Calu3 (cell line): ENCODE results near the gene SLC39A9. TPM values are rescaled to one million over a fixed set of nuclear protein-coding genes. Genes with fewer than 3 reads are reported as not detected.

Experiments used
- BruUV-seq: library from RNA; stranded (reverse); fragments of 400-500 nt; replicated peaks from 2 replicates; lab custom pipeline; 2021; lab: Mats Ljungman, UMichigan
- CTCF ChIA-PET: fragments of 300-600 bp; sonication (Branson Sonifier 250); formaldehyde crosslinking; loops from one replicate; lab custom pipeline; 2022; ENCODE audit warnings: antibody characterized with exemption; lab: Charles Lee
- DNase-seq: peaks from one replicate; pipeline ENCODE4 v3.0.0; 2022
- H3K27ac Mint-ChIP-seq: one replicate; pipeline ENCODE4 v1.8.0; 2022; ENCODE audit warnings: mixed read lengths; ENCODE audit not compliant: unreplicated experiment
- H3K27me3 Mint-ChIP-seq: one replicate; pipeline ENCODE4 v1.8.0; 2022; ENCODE audit warnings: mixed read lengths; ENCODE audit not compliant: unreplicated experiment
- H3K36me3 Mint-ChIP-seq: one replicate; pipeline ENCODE4 v1.8.0; 2022; ENCODE audit warnings: mild to moderate bottlenecking, moderate library complexity, mixed read lengths; ENCODE audit not compliant: insufficient read depth, unreplicated experiment
- H3K4me1 Mint-ChIP-seq: one replicate; pipeline ENCODE4 v1.8.0; 2022; ENCODE audit warnings: mild to moderate bottlenecking, low read depth, mixed read lengths; ENCODE audit not compliant: unreplicated experiment
- H3K4me3 Mint-ChIP-seq: one replicate; pipeline ENCODE4 v1.8.0; 2022; ENCODE audit warnings: mild to moderate bottlenecking, low read depth, moderate library complexity, mixed read lengths; ENCODE audit not compliant: unreplicated experiment
- H3K9me3 Mint-ChIP-seq: one replicate; pipeline ENCODE4 v1.8.0; 2022; ENCODE audit warnings: low read depth, mixed read lengths; ENCODE audit not compliant: unreplicated experiment
- intact Hi-C: fragments of 100-400 bp; cut with micrococcal nuclease; formaldehyde crosslinking; loops from one replicate; pipeline ENCODE4 v1.10.0; 2022; ENCODE audit not compliant: unreplicated experiment
- total RNA-seq: library from RNA; stranded (reverse); gene quantifications from 2 replicates; pipeline ENCODE4 v1.2.3, GENCODE V29; 2022
- TF ChIP-seq, protein P1 (sequence below): fragments of 200-600 bp; IDR thresholded peaks from one replicate; pipeline ENCODE4 v1.8.0; 2022; ENCODE audit warnings: antibody characterized with exemption; ENCODE audit not compliant: unreplicated experiment

SLC39A9 gene
- total RNA-seq, 1 experiment from 2014 or later, result 94.7 TPM

- CTCF ChIA-PET, result no interaction called here
- DNase-seq, result no peak
- BruUV-seq, result no TSS peak
- Mint-ChIP-seq H3K27ac (no peak overlapping the region), H3K4me3 (no peak overlapping the region), H3K4me1 (peaks cover 17% of the 10 kb centered on the region), H3K9me3 (no peaks in the 10 kb centered on the region), H3K36me3 (peaks cover 16% of the 10 kb centered on the region), H3K27me3 (no peaks in the 10 kb centered on the region)
- intact Hi-C loops, result loop anchor here (5.0 kb wide), 1 partner anchor 142 kb away; the partner anchor contains the start of gene GALNT16
- TF ChIP-seq, protein P1, sequence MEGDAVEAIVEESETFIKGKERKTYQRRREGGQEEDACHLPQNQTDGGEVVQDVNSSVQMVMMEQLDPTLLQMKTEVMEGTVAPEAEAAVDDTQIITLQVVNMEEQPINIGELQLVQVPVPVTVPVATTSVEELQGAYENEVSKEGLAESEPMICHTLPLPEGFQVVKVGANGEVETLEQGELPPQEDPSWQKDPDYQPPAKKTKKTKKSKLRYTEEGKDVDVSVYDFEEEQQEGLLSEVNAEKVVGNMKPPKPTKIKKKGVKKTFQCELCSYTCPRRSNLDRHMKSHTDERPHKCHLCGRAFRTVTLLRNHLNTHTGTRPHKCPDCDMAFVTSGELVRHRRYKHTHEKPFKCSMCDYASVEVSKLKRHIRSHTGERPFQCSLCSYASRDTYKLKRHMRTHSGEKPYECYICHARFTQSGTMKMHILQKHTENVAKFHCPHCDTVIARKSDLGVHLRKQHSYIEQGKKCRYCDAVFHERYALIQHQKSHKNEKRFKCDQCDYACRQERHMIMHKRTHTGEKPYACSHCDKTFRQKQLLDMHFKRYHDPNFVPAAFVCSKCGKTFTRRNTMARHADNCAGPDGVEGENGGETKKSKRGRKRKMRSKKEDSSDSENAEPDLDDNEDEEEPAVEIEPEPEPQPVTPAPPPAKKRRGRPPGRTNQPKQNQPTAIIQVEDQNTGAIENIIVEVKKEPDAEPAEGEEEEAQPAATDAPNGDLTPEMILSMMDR, result no peak
Observed at GRCh38 chr14:69404478-69404877, 6.0 kb downstream of the SLC39A9 start.

- DNase-seq, result no peak
- Mint-ChIP-seq H3K4me3 (no peak overlapping the region), H3K36me3 (peaks cover 12% of the 10 kb centered on the region), H3K9me3 (no peaks in the 10 kb centered on the region), H3K27me3 (no peaks in the 10 kb centered on the region), H3K27ac (no peak overlapping the region), H3K4me1 (peaks cover 16% of the 10 kb centered on the region)
- no TSS peak for BruUV-seq
- TF ChIP-seq, protein P1, result no peak
- intact Hi-C loops, result loop anchor here (5.0 kb wide), 1 partner anchor 143 kb away; the partner anchor contains the start of gene GALNT16
- CTCF ChIA-PET, result no interaction called here
Observed at GRCh38 chr14:69404883-69405282, 6.4 kb downstream of the SLC39A9 start.

DNA sequence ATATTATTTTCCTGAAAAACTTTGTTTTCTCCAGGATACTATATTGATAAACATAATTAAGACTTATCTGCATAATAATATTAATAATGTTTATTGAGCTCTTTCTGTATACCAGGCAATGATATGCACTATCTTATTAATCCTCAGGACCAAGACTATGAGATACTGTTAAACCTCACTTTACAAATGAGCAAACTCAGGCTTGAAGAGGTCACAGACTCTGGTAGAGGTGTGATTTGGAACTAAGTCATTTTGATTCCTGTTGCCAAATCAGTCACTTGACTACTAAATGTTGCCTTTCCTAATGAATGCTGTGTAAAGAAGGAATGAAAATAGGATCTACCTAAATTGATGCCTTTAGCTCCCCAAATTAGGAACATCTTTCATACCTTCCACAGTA is 7.3 kb downstream of the SLC39A9 start:
- H3K4me1 Mint-ChIP-seq, result peaks cover 8% of the 10 kb centered on the region
- no peaks in the 10 kb centered on the region for H3K27me3 Mint-ChIP-seq
- no TSS peak for BruUV-seq
- no peak overlapping the region for H3K27ac Mint-ChIP-seq
- DNase-seq, result no peak
- no peaks in the 10 kb centered on the region for H3K9me3 Mint-ChIP-seq
- H3K4me3 Mint-ChIP-seq, result no peak overlapping the region
- intact Hi-C loops, result no loop called here
- TF ChIP-seq, protein P1, result no peak
- CTCF ChIA-PET, result interaction anchor here (0.9 kb wide), 1 partner anchor 175 kb away, joined by 3 read pairs; no protein-coding TSS in a partner anchor
- peaks cover 3% of the 10 kb centered on the region for H3K36me3 Mint-ChIP-seq

DNA sequence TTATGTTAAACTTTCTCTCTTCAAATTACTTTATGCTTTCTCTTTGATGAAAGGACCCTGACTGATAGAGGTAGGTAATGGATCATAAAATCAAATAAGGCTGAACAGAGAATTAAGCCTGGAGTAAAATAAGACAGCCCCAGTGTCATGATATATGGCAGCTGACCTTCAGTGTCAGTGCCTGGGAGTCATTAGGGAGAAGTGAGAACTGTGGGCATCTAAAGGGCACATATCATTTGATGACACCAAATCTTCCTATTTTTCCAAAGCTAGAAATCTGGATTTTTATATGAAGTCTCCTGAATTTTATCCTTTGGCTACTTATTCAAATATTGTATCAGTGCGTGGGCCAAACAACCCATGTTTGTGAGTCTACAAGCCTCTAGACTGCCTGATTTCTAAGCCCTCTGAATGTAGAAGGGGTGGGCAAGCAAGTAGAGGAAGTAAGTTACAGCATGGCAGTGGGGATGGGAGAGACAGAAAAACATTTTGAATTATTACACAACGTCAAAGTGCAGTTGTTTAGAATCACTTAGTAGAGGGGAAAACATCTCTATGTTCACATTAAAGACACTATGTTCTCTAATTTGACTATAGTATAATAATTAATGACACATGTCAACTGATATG is 10.0 kb downstream of the SLC39A9 start:
- Mint-ChIP-seq H3K4me3 (no peak overlapping the region), H3K27ac (no peak overlapping the region), H3K4me1 (peaks cover 8% of the 10 kb centered on the region), H3K9me3 (no peaks in the 10 kb centered on the region), H3K36me3 (no peaks in the 10 kb centered on the region), H3K27me3 (no peaks in the 10 kb centered on the region)
- no peak for DNase-seq
- intact Hi-C loops, result no loop called here
- no TSS peak for BruUV-seq
- CTCF ChIA-PET, result no interaction called here
- TF ChIP-seq, protein P1, result no peak
